VCaP (cell line): ENCODE results near the gene ADGRB3.
"Not testable (repeated sequence)": the region's sequence is repeated elsewhere in the genome, so short reads cannot be mapped to it uniquely, and the experiment has no call there.

Source experiments
- H3K27ac ChIP-seq: fragments of 450-650 bp; 2 replicates; pipeline ENCODE4 v1.5.1; 2017
- TF ChIP-seq, protein P1 (sequence below): fragments of 450-650 bp; conservative IDR thresholded peaks from 2 replicates; pipeline ENCODE4 v1.5.1; 2017; ENCODE audit warnings: mild to moderate bottlenecking, moderate library complexity

The ADGRB3 gene

DNA sequence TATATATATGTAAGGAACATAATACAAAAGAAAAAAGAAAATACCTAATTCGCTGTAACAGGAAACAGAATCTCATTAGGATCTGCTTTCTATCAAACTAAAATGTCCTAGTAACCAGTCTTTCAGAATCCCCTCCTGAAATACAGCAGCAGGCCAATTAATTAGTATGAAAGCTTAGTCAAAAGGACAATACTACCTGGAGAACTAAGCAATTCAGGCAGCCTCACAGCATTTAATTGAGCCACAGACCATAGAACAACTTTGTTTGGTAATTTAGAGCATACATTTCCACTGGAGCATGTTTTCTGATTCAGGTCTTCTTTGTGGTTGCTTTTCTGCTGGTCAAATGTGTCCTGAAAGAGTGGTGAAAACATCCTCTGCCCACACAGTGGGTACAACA is 645.8 kb downstream of the ADGRB3 start:
- H3K27ac ChIP-seq: no peak overlapping the region
- TF ChIP-seq, protein P1, sequence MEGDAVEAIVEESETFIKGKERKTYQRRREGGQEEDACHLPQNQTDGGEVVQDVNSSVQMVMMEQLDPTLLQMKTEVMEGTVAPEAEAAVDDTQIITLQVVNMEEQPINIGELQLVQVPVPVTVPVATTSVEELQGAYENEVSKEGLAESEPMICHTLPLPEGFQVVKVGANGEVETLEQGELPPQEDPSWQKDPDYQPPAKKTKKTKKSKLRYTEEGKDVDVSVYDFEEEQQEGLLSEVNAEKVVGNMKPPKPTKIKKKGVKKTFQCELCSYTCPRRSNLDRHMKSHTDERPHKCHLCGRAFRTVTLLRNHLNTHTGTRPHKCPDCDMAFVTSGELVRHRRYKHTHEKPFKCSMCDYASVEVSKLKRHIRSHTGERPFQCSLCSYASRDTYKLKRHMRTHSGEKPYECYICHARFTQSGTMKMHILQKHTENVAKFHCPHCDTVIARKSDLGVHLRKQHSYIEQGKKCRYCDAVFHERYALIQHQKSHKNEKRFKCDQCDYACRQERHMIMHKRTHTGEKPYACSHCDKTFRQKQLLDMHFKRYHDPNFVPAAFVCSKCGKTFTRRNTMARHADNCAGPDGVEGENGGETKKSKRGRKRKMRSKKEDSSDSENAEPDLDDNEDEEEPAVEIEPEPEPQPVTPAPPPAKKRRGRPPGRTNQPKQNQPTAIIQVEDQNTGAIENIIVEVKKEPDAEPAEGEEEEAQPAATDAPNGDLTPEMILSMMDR: no peak

DNA sequence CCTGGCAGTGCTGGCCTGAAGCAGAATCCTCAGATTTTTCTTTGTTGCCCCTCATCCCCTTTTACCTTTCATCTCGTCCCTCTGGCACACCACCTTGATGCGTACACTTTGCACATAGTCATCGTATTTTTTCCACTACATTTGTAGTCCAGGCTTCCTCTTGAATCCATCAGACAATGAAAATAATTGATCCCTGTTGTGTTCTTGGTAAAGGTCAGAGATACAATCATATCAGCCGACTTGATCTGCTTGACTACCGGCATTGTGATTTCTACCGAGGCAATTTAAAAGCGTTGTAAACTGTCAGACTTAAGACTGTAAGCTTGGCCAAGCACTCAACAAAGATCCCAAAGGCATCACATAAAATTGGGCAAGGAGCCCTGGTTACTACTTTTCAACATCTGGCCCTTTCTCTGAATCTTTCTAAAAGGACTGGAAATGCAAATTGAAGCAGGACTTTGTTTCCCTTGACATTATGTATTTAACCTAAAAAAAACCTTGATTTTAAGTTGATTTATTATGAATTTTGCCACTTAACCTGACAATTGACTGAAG is 649.2 kb downstream of the ADGRB3 start:
- no peak overlapping the region for H3K27ac ChIP-seq
- TF ChIP-seq, protein P1: no peak

DNA sequence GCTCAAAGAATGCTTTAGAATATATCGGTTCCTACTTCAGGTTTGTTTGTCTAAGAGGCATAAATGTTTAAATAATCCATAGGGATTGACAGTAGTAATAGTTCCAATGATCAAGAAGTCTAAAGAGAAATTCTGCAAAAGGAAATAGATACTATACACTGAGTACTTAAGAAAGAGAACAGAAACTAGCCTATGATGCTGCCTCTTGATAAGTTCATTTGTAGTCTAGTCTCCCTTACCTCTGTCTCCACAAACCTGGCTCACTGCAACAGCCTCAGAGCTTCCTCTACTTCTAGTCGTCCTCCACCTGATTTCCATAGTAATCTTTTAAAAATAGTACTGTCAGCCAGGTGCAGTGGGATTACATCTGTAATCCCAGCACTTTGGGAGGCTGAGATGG is 650.0 kb downstream of the ADGRB3 start:
- TF ChIP-seq, protein P1: no peak

DNA sequence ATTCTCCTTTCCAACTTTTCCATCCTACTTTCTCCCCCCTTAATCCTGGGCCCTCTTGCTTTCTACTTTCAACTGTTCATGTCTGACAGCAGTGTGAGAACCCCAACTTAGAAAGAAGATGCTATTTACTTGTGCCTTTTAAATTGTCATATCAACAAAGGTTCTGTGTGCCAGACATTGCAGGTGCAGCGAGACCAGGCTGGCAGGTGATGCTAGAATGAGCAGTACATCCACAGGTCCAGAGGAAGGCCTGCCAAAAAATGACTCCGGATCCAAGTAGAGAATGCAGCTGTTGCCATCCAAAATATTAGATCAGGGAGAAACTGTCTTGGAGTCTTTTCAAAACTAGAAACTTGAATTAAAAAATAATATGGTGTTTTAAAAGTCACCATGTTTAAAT is 651.2 kb downstream of the ADGRB3 start:
- TF ChIP-seq, protein P1: no peak
- H3K27ac ChIP-seq: no peak overlapping the region

More for the DNA sequence above, 650.0 kb downstream of the ADGRB3 start:
- no peak overlapping the region for H3K27ac ChIP-seq

DNA sequence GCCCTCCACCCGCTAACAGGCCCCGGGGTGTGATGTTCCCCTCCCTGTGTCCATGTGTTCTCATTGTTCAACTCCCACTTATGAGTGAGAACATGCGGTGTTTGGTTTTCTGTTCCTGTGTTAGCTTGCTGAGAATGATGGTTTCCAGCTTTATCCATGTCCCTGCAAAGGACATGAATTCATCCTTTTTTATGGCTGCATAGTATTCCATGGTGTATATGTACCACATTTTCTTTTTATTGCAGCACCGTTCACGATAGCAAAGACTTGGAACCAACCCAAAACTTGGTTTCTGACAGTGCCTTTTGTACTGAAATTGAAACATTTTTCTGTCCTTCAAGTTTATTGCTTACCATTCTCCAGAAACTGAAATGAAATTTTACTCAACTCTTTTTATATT is 653.1 kb downstream of the ADGRB3 start:
- H3K27ac ChIP-seq: not testable (repeated sequence)

DNA sequence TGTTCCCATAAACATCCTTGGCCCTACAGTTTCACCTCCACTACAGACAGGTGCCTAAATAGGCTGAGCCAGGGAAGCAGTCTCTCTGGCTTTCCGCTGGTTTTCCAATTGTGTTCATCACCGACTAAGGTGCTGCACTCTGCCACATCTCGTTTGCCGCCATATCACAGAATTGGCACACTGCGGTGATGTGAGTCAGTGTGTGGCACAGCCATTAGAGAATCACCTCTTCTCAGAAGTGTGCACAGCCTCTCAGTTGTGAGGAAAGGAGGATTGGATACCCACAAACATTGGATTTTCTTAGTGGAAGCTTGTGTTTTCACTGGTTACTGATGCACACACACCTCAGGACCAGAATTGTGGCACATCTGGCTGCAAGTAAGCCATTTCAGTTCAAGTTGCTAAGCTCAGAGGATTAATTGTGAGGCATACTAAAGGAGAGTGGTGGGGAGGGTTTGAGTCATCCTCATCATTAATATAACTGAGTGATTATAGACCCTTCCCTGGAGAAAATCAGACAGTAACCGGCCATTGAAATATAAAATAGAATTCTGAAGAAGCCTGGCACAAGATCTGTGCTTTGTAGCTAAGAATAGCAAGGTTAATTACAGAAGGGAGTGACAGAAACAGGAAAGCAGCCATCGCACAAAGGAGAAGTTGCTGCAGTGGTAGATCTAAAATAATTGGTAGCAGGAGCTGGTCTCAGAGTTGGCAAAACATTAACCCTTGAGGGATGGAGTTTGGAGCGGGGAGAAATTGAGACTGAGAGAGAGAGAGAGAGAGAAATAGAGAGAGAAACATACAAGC is 654.8 kb downstream of the ADGRB3 start:
- TF ChIP-seq, protein P1: no peak
- no peak overlapping the region for H3K27ac ChIP-seq

DNA sequence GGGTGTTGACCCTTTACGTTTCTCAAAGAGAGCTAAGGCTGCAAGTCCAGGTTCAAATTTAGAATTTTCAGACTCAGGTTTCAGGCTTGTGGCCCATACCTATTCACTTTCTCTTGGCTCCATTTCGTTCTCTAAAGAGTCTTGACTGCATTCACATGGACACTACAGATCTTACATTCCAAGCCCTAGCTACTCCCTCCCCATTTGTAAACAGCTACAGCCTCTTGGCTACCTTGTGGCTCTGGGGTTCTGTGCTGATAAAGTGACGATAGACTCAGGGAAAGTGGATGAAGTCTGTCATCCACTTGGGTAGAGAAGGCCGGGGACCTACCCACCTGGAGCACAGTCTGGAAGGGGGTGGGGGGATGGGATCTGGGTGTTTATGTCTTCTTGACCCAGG is 658.4 kb downstream of the ADGRB3 start:
- TF ChIP-seq, protein P1: no peak
- H3K27ac ChIP-seq: no peak overlapping the region

DNA sequence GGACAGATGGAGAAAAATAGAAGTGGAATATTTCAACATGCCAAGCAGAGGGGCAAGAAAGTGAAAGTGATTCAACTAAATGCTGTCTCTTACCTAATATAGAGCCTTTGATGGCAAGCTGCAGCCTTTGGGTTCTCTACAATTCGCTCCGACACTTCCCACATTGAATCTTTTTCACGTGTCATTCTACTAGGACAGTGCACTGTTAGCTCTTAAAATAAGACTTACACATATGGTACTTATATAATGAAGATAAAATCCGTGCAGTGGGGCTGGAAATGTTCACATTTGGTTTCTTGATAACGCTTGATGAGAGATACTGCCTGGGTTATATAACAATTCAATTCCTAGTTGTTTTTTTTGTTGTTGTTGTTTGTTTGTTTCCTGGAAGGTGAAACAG is 659.3 kb downstream of the ADGRB3 start:
- TF ChIP-seq, protein P1: no peak
- H3K27ac ChIP-seq: no peak overlapping the region
